ENCODE results near the gene BRCA2. TPM values are rescaled to one million over a fixed set of nuclear protein-coding genes. Genes with fewer than 3 reads are reported as not detected.

BRCA2 gene
- total and polyA plus RNA-seq, 9 of the 15 experiments (the other 6 are each of a cell fraction or from before 2014, with no cell fraction given): 4.1 to 17.3 (median 5.8) TPM

GRCh38 chr13:32426191-32426989 lies 111.1 kb downstream of the BRCA2 start:
- H3K9me1 ChIP-seq (ENCODE audit: control insufficient read depth, insufficient read depth, low read length): no peaks in the 10 kb centered on the region
- H3K4me3 ChIP-seq: no peak overlapping the region
- ATAC-seq (no peak), DNase-seq (ENCODE audit: extremely low read depth in 1 of 4, low spot score in 3 of 4) (no peak), FAIRE-seq (no peak)
- H3K9ac ChIP-seq (ENCODE audit: insufficient read depth in 1 of 2, low read depth in 2 of 2, low read length in 2 of 2): no peak overlapping the region
- no peaks in the 10 kb centered on the region for H3K79me2 ChIP-seq (ENCODE audit: control insufficient read depth, insufficient read depth, low read length)
- no peaks in the 10 kb centered on the region; the same call in none of the 2 replicates for H3K9me3 ChIP-seq (replicated peaks; ENCODE audit: control insufficient read depth, insufficient read depth, low read depth, low read length)
- H3K36me3 ChIP-seq (ENCODE audit: control insufficient read depth, insufficient read depth, low read length): no peaks in the 10 kb centered on the region
- in situ Hi-C loops (cut with MboI) (no loop called here), intact Hi-C loops (cut with micrococcal nuclease) (no loop called here)
- H3K27ac ChIP-seq (ENCODE audit: extremely low read depth, low read depth, low read length): no peak overlapping the region
- H3K27me3 ChIP-seq (ENCODE audit: control insufficient read depth in 2 of 2, insufficient read depth in 2 of 2, low read length in 2 of 2): no peaks in the 10 kb centered on the region
- peaks cover 0 to 6% of the 10 kb centered on the region in 2 experiments; a peak in 3 of 5 replicates for H3K4me1 ChIP-seq (replicated peaks in 1 of 2; ENCODE audit: control insufficient read depth in 2 of 2, insufficient read depth in 2 of 2, low read length in 2 of 2)
- no peak for TF ChIP-seq CSDE1 (IDR thresholded peaks at IDR 0.05)
- 60% methylated on average over 8 of the region's 19 CpGs for WGBS (ENCODE audit: insufficient coverage, low coverage, missing lambda C conversion rate)
- H3K4me2 ChIP-seq (ENCODE audit: insufficient read depth, low read length): no peak overlapping the region
- ChIA-PET CTCF (ENCODE audit: low intra/inter-chr PET ratio) (no interaction called here), POLR2A (no interaction called here)
- no peaks in the 10 kb centered on the region for H4K20me1 ChIP-seq (replicated peaks; ENCODE audit: control insufficient read depth, insufficient read depth, low read length)
- H2AFZ ChIP-seq (ENCODE audit: low read depth, low read length): no peak overlapping the region
- BruUV-seq (replicated peaks): no TSS peak

- Histone ChIP-seq H2AFZ (ENCODE audit: low read depth, low read length) (no peak overlapping the region), H3K4me1 (replicated peaks in 1 of 2; ENCODE audit: control insufficient read depth in 2 of 2, insufficient read depth in 2 of 2, low read length in 2 of 2) (peaks cover 0 to 6% of the 10 kb centered on the region in 2 experiments; a peak in 3 of 5 replicates), H3K9me1 (ENCODE audit: control insufficient read depth, insufficient read depth, low read length) (no peaks in the 10 kb centered on the region), H3K4me2 (ENCODE audit: insufficient read depth, low read length) (no peak overlapping the region), H3K27me3 (ENCODE audit: control insufficient read depth in 2 of 2, insufficient read depth in 2 of 2, low read length in 2 of 2) (no peaks in the 10 kb centered on the region), H3K79me2 (ENCODE audit: control insufficient read depth, insufficient read depth, low read length) (no peaks in the 10 kb centered on the region), H3K4me3 (no peak overlapping the region), H3K36me3 (ENCODE audit: control insufficient read depth, insufficient read depth, low read length) (no peaks in the 10 kb centered on the region), H3K27ac (ENCODE audit: extremely low read depth, low read depth, low read length) (no peak overlapping the region), H3K9me3 (replicated peaks; ENCODE audit: control insufficient read depth, insufficient read depth, low read depth, low read length) (no peaks in the 10 kb centered on the region; the same call in none of the 2 replicates), H3K9ac (ENCODE audit: insufficient read depth in 1 of 2, low read depth in 2 of 2, low read length in 2 of 2) (no peak overlapping the region), H4K20me1 (replicated peaks; ENCODE audit: control insufficient read depth, insufficient read depth, low read length) (no peaks in the 10 kb centered on the region)
- ChIA-PET POLR2A (no interaction called here), CTCF (ENCODE audit: low intra/inter-chr PET ratio) (no interaction called here)
- intact Hi-C loops (cut with micrococcal nuclease) (no loop called here), in situ Hi-C loops (cut with MboI) (no loop called here)
- no peak for ATAC-seq
- no TSS peak for BruUV-seq (replicated peaks)
- no CpG with 5 or more reads among the region's 90 CpGs for WGBS (ENCODE audit: insufficient coverage, low coverage, missing lambda C conversion rate)
- no peak for FAIRE-seq
- TF ChIP-seq PHB (CRISPR knock-in tag; IDR thresholded peaks at IDR 0.05) (no peak), NBN (IDR thresholded peaks at IDR 0.05; ENCODE audit: low read depth) (no peak), MNT (conservative IDR thresholded peaks at IDR 0.05) (no peak)
- no peak for DNase-seq (ENCODE audit: extremely low read depth in 1 of 4, low spot score in 3 of 4)
Observed at GRCh38 chr13:32426990-32427851, 111.9 kb downstream of the BRCA2 start.
